HepG2 (cell line): Measurements from ENCODE around the gene PATE4. TPM values are rescaled to one million over a fixed set of nuclear protein-coding genes. Genes with fewer than 3 reads are reported as not detected.

Experiments used
- ADNP ChIP-seq: sonication (generic); formaldehyde crosslinking; IDR thresholded peaks from 2 replicates; pipeline ENCODE4 v1.4.0; 2020; ENCODE audit warnings: missing genetic modification reagents
- ASH2L ChIP-seq: fragments of 300-600, 200-600 bp; sonication (generic); IDR thresholded peaks from 2 replicates; pipeline ENCODE4 v1.7.0; 2017; ENCODE audit warnings: low read depth, mild to moderate bottlenecking, moderate library complexity, mixed read lengths, low read length; ENCODE audit not compliant: insufficient read length
- CCAR2 ChIP-seq: fragments of 200-400 bp; formaldehyde crosslinking; optimal IDR thresholded peaks from 2 replicates; pipeline ENCODE3; 2018; ENCODE audit warnings: low read depth, mild to moderate bottlenecking, low read length, moderate library complexity
- CHCHD3 ChIP-seq: sonication (generic); formaldehyde crosslinking; IDR thresholded peaks from 2 replicates; pipeline ENCODE4 v1.8.0; 2022; ENCODE audit warnings: mild to moderate bottlenecking, missing genetic modification reagents, moderate library complexity
- GLI4 ChIP-seq: sonication (generic); formaldehyde crosslinking; IDR thresholded peaks from 2 replicates; pipeline ENCODE4 v1.5.1; 2020; ENCODE audit warnings: missing genetic modification reagents, mild to moderate bottlenecking, moderate library complexity, borderline replicate concordance
- HDAC2 ChIP-seq: sonication (generic); formaldehyde crosslinking; IDR thresholded peaks from 2 replicates; pipeline ENCODE4 v1.4.0; 2020; ENCODE audit warnings: missing genetic modification reagents
- MEF2D ChIP-seq: sonication (generic); formaldehyde crosslinking; IDR thresholded peaks from 2 replicates; pipeline ENCODE4 v1.5.1; 2020; ENCODE audit warnings: mild to moderate bottlenecking, missing genetic modification reagents
- NAIF1 ChIP-seq: sonication (generic); formaldehyde crosslinking; IDR thresholded peaks from 2 replicates; pipeline ENCODE4 v1.5.0; 2020; ENCODE audit warnings: mild to moderate bottlenecking, missing genetic modification reagents, borderline replicate concordance
- REL ChIP-seq: sonication (generic); formaldehyde crosslinking; conservative IDR thresholded peaks from 2 replicates; pipeline ENCODE4 v1.8.0; 2022; ENCODE audit warnings: mild to moderate bottlenecking, missing genetic modification reagents, moderate library complexity
- RELA ChIP-seq: sonication (generic); formaldehyde crosslinking; IDR thresholded peaks from 2 replicates; pipeline ENCODE4 v1.4.0; 2020; ENCODE audit warnings: missing genetic modification reagents
- RNF219 ChIP-seq: sonication (generic); formaldehyde crosslinking; IDR thresholded peaks from 2 replicates; pipeline ENCODE4 v1.5.0; 2020; ENCODE audit warnings: mild to moderate bottlenecking, missing genetic modification reagents
- SMARCC2 ChIP-seq: fragments of 450-650 bp; IDR thresholded peaks from 2 replicates; pipeline ENCODE4 v1.6.1; 2017; ENCODE audit warnings: antibody characterized with exemption, mild to moderate bottlenecking
- ZBED4 ChIP-seq: sonication (generic); formaldehyde crosslinking; IDR thresholded peaks from 2 replicates; pipeline ENCODE4 v1.4.0; 2020; ENCODE audit warnings: missing genetic modification reagents, borderline replicate concordance
- ZBTB46 ChIP-seq: sonication (generic); formaldehyde crosslinking; IDR thresholded peaks from 2 replicates; pipeline ENCODE4 v1.4.0; 2020; ENCODE audit warnings: mild to moderate bottlenecking, missing genetic modification reagents, borderline replicate concordance
- ZKSCAN5 ChIP-seq: sonication (generic); formaldehyde crosslinking; IDR thresholded peaks from 2 replicates; pipeline ENCODE4 v1.5.1; 2020; ENCODE audit warnings: mild to moderate bottlenecking, missing genetic modification reagents
- ZNF317 ChIP-seq: sonication (generic); formaldehyde crosslinking; IDR thresholded peaks from 2 replicates; pipeline ENCODE4 v1.5.0; 2020; ENCODE audit warnings: mild to moderate bottlenecking, missing genetic modification reagents
- ZNF709 ChIP-seq: sonication (generic); formaldehyde crosslinking; IDR thresholded peaks from 2 replicates; pipeline ENCODE4 v1.5.0; 2020; ENCODE audit warnings: mild to moderate bottlenecking, missing genetic modification reagents
- ZNF770 ChIP-seq: sonication (generic); formaldehyde crosslinking; IDR thresholded peaks from 2 replicates; pipeline ENCODE4 v1.5.0; 2020; ENCODE audit warnings: mild to moderate bottlenecking, missing genetic modification reagents
- polyA plus RNA-seq, 8 experiments: library from polyadenylated mRNA; depleted of rRNA in 3 of 8; stranded (reverse) in 7 of 8; unstranded in 1 of 8; fragments of >200 nt; fragmentation: Illumina TruSeq in 4 of 8; extraction: Trizol in 4 of 8; gene quantifications; 2 replicates each; pipeline versions ENCODE4 v1.2.1 to v1.2.3, GENCODE V29; 2011 to 2016; ENCODE audit warnings: low read depth in 4 of 8, missing spikeins in 1 of 8, mixed read lengths in 1 of 8; ENCODE audit not compliant: insufficient read depth in 1 of 8
- total RNA-seq, 5 experiments: library from RNA; depleted of rRNA; stranded (reverse); fragments of >200 nt; fragmentation: Illumina TruSeq; extraction: Trizol; gene quantifications; 2 replicates each; pipeline ENCODE4 v1.2.3, GENCODE V29; 2016; ENCODE audit warnings: low read depth in 1 of 5

The PATE4 gene
- total and polyA plus RNA-seq, 2 of the 13 experiments (the other 11 are each of a cell fraction or from before 2014, with no cell fraction given), result not detected

- TF ChIP-seq ZBTB46 (no peak), ZBED4 (CRISPR knock-in tag) (no peak), GLI4 (CRISPR knock-in tag) (no peak), ZNF770 (CRISPR knock-in tag) (peak; percentile 81; the same call in 1 of the 2 replicates), RELA (CRISPR knock-in tag) (no peak), RNF219 (CRISPR knock-in tag) (no peak), ADNP (CRISPR knock-in tag) (no peak), SMARCC2 (no peak), REL (CRISPR knock-in tag) (0 out of 2 replicates have a peak, but pooled peaks have one; percentile 54), ASH2L (peak; percentile 37), MEF2D (no peak), ZNF709 (CRISPR knock-in tag) (0 out of 2 replicates have a peak, but pooled peaks have one; percentile 37), HDAC2 (CRISPR knock-in tag) (peak; percentile 31; the same call in 1 of the 2 replicates), CCAR2 (no peak), CHCHD3 (CRISPR knock-in tag) (peak; percentile 90; the same call in 1 of the 2 replicates), ZNF317 (CRISPR knock-in tag) (no peak), NAIF1 (CRISPR knock-in tag) (peak; percentile 99), ZKSCAN5 (CRISPR knock-in tag) (no peak)
Observed at GRCh38 chr11:125887373-125888324, 54.5 kb downstream of the PATE4 start, which contains the start of gene HYLS1 (continued).
